NOMO-1 (cell line): ENCODE measurements around the gene OR9I1.

ENCODE experiments used
- DNase-seq, 2 experiments: peaks; one replicate each; lab custom pipeline; 2025; ENCODE audit not compliant: unreplicated experiment in 2 of 2; lab: John Stamatoyannopoulos, UW

OR9I1 gene, protein sequence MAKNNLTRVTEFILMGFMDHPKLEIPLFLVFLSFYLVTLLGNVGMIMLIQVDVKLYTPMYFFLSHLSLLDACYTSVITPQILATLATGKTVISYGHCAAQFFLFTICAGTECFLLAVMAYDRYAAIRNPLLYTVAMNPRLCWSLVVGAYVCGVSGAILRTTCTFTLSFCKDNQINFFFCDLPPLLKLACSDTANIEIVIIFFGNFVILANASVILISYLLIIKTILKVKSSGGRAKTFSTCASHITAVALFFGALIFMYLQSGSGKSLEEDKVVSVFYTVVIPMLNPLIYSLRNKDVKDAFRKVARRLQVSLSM

DNA sequence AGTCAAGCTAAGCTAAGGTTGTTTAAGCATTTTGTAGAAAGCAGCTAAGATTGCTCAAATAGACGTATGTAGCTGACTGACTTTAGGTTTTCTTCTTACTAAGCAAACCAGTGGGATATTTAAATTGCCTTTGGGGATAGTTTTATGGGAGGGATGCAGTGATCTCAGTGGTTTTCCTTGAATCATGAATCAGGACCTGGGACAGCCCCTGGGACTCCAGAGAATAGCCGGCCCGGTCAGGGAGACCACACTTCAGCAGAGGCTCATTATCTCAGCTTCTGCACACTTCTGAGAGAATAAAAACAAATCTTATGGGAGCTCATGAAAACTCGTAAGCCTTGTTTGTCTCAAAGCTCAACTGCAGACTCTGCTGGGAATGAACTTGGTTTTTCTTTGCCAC lies at the start of gene OR9I1:
TSS of gene OR9I1 (minus strand) at position 62 of the 400 bp plus-strand sequence. CDS start 6,086 bp downstream, outside the sequence.
- no peak for DNase-seq

DNA sequence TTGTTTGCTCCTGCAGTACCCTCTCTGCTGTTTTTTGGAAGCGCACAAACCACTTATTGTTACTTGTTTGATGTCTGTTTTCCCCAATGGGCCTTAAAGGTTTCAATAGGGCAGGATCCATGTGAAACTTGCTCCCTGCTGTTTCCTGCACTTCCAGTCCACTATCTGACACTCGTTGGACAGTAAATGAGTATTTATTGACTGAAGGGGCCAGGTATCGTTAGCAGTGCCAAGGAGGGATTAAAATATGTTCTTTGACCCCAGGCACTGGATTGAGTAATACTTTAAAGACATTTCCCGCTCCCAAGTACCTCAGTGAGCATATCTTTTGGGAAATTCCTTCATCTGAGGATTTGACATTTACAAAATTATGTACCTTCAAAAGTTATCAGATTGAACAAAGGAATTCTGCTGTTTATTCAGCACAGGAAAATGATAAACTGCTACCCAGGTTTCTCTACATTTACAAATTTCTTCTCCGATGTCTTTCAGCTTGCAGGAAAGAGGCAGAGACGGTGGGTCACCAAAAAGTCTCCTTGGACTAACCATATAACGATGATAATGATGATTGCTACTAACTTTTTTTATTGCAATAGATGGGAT lies 40.3 kb upstream of the OR9I1 start:
- DNase-seq: no peak

DNA sequence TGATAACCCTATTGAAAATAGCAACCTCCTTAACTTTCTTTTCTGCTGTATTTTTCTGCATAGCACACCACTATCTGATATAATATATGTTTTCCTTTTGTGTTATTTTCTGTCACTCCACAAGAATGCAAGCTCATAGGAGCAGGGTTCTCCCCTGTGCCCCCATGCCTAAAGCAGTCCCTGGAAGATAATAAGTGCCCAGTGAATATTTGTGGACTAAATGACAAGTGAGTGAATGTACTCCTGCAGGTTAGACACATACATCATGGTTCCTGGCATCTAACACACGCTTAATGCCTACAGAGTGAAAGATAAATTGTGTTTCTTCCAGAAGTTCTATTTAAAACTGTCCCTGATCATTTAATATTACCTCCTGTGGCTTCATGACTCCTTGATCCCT lies 39.7 kb upstream of the OR9I1 start:
- no peak for DNase-seq

DNA sequence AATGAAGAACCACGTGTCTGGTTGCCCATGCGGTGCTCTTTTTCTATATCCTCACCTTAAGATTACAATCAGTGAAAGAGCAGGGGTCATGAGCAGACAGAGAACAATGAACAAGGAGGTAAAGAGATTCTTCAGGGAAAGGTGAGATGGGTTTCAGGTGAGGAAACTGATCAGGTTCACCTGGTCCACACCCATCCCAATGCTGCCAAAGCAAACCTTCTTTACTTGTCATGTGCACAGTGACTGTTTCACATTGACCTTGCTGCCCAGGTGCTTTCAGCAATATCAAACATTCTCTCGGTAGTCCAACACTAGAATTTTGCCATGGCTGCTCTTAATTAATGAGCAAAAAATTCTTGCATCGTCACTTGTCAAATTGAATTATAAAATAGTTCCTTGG lies 39.1 kb upstream of the OR9I1 start:
- DNase-seq: no peak

DNA sequence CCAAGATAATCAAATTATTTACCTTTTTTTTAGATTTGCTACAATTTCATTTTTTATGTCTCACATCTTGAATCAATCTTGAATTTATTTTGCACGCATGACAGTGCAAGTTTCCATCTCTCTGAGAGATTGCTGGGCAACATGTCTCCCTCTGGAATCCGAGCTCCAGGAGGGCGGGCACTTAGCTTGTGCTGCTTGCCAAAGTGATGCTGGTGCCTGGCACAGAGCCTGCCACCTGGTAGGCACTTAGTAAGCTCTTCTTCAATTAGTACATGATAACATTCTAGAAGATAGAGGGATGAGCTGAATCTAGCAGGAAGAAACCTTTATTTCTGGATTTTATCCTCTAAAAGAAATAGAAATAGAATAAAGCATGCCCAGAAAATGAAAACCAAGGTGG lies 27.5 kb upstream of the OR9I1 start:
- DNase-seq: no peak

DNA sequence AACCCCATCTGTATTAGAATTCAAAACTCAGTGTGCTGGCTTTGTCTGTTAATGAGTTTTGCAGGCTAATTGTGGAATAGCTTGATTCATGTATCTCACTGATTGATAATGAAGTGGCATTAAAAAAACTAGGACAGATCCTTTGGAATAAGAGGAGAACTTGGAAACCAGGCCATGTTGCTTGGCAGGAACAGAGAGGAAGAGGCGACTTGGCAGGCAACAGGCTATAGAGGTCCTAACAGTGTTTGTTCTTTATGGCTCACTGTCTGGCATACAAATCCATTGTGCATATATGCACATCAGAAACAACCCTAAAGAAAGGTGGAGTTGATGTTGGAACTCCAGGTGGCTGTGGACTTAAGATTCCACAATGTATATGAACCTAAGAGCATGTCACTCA lies 17.4 kb upstream of the OR9I1 start:
- DNase-seq: no peak

DNA sequence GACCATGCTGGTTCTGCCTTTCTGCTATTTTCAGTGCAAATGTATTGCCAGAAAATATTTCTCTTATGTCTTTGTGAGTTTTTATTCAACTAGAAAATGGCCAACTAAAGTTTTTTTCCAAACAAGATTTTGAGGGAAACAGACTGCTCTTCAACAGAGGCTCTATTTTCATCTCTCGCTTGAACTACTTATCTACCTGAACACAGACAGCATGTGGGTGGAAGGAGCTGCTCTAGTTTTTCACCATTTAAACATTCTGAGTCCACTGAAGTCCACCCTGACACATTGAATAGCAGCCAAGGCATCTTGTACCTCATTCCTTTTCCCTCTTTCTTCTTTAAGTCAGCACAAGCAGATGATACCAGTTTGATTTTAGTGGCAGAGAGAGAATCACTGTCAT lies 9.8 kb upstream of the OR9I1 start:
- DNase-seq: no peak

DNA sequence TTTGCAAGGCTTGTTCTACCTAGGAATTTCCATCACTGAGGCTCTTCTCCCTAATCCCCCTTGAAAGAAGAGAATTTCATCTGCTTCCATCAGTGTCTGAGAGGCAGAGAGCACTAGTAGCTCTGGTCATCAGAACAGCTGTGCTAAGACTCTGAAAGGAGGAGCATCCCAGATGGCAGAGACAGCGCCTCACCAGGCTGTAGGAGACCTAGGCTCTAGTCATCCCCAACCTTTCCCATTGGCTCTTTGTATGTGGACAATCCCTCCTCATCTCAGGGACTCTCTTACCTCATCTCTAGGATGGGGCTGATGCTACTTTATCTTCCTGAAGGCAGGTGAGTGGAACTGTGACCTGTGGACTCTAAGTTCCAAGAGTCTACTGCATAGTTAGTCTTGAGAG lies 8.8 kb upstream of the OR9I1 start:
- no peak for DNase-seq

DNA sequence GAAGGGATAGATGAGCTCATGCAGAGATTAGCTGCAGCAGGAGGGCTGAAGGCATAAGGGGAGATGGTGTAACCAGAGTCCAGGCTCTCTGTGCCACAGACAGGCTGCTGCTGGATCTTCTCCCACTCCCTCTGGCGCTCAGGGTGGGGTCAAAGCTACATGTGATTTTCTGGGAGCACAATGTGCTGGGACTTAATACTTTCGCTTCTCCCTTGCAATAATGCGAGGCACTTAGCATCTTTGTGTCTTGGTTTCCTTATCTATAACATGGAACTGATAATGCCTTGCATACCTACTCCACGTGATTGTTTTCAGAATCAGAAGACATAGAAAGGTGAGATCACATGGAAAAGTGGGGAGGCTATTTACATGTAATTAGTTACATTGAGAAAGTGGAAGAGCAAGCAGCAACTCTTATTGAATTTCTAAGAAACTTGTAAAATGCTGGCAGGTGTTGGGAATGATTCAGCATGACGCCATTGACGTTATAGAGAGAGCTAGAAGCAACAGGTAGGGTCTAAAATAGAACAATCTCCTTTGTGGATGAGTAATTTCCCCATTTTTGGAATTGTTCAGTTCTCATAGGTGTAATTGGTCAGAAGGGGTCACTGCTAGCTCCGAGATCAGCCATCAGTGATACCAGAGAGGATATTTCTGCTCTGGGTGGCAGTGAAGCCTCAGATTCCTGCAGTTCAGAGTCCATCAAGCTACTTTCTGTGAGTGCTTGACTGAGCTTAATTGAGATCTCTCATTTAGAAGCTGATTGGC lies 8.2 kb upstream of the OR9I1 start:
- DNase-seq: no peak

DNA sequence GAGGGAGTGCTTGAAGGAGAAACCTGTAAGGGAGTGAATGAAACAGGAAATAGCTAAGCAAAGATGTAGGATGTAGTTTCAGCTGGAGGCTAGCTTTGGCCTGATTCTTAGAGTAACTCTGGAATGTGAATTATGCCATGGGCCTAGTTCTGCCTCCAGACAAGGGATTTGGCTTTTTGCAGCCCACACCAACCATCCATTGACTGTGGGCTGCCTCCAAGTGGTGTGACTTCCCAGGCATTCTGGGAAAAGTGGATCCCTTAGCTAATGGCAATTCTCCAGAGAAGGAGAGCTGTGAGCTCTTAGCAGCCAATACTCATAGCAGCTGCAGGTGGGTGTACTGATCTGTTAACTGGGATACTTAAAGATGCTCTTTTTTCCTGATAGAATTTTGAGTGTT lies 2.0 kb upstream of the OR9I1 start:
- DNase-seq: no peak

DNA sequence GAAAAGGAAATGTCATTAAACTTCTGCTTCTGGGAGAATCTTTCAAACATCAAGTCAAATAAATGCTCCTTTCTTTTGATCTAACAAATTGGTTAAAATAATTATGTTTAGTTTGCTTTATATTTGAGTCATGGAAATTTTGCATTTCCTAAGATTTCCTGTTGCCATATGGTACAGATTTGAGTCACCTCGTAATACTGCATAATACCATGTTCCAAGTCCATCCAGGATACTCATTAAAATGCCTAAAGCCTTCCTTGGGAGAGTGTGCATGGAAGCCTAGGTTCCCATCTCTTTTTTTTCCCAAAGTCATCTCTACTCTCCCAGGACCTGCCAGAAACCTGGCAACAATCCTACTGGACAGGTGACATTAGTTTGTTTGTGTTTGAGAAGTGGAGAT lies 4.2 kb downstream of the OR9I1 start:
- no peak for DNase-seq

DNA sequence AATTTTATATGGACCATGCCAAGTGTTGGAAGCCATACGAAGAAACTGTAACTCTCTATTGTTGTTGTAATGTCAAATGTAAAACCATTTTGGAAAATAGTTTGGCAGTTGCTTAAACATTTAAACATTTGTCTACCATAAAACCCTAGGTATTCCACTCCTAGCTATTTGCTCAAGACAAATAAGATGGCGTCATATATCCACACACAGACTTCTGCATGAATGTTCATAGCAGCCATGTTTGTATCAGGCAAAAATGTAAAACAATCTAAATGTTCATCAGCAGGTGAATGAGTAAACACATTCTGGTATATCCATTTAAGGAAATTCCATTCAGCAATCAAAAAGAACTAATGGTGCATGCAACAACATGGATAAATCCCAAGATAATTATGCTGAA lies 27.9 kb downstream of the OR9I1 start:
- no peak for DNase-seq

DNA sequence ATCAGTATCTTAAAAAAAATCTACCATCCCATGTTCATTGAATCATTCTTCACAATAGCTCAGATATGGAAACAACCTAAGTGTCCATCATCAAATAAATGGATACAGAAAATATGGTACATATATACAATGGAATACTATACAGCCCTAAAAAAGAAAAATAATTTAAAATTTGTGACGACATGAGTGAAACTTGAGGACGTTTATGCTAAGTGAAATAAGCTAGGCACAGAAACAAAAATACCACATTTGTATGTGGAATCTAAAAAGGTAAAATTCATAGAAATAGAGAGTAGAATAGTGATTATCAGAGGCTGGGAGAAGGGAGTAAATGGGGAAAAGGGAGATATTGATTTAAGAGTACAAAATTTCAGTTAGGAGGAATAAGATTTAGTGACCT lies 38.8 kb downstream of the OR9I1 start:
- no peak for DNase-seq

DNA sequence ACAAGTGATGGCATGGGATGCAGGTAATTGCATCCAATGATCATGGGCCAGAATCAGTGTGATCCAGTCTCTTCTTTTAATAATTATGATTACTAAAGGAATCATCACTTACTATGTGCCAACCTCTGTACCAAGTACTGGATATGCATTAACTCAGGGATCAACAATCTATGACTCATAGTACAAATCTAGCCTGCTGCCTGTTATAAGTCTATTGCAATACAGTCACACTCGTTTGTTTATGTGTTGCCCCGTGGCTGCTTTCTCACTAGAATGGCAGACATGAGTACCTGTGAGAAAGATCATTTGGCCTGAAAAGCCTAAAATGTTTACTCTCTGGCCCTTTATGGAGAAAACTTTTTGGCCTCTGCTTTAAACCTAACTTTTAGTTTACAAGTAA lies 49.5 kb downstream of the OR9I1 start:
- DNase-seq: no peak

DNA sequence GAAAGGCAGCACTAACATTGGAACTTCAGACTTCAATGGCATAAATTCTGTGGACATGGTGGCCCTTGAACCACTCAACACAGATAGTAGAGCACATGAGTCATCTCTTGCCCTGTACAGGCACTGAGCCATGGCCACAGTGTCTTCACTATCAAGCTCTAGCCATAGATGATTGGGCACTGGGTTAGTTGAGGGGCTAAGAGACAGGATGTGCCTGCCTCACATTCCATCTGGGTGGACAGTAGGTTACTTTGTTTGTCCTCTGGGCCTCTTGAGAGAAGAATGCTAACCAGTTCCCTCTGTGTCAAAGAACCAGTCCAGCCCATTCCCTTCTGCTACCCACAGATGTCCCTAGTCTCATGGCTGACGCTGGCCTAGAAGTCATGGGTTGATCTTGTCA lies 54.7 kb downstream of the OR9I1 start:
- DNase-seq: no peak

DNA sequence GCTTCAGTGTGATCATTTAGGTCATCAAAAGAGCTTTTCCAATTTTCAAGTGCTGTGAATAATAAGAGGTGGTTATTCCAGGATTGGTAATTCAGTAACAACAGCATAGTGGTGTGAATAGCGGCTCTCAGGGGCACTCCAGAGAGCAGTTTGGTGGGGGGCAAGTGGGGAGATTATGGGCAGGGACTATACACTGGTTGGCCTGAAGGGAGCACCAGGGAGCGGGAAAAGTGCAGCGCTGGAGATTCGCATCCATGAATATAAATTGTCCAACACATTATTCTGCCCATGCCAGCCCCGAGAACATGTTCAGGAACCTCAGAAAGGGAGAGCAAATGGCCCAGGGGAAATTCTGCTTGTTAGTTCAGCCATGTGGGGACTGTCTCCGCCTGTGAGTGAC lies 56.7 kb downstream of the OR9I1 start:
- no peak for DNase-seq

DNA sequence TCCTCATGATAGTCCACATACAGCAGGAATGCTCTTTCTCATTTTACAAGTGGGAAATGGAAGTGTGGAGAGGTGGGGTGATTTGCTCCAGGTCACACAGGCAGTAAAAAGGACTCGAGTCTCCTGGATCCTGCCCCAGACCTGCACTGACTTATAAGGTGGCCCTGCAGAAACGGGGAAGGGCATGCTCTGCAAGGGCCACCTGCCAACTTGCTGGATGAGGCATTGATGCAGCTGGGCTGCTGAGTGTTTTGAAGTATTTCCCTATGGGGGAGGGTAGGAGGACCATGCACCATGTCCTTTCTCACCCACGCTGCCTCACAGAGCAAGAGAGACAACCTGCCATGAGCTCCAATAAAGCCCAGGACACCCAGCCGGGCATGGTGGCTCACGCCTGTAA lies 57.6 kb downstream of the OR9I1 start:
- no peak for DNase-seq
